IMR-90 (cell line): ENCODE results near the gene BTK. TPM values are rescaled to one million over a fixed set of nuclear protein-coding genes. Genes with fewer than 3 reads are reported as not detected.

Experiments
- ATAC-seq: fragments of 200-7000 bp; cut with Tn5 transposase; 2 replicates; pipeline ENCODE4 v1.9.1; 2020; ENCODE audit warnings: low read depth, mild to moderate bottlenecking, moderate library complexity
- BruUV-seq: library from RNA; stranded (reverse); fragments of 400-500 nt; replicated peaks from 2 replicates; lab custom pipeline; 2021; lab: Mats Ljungman, UMichigan
- CTCF ChIA-PET: fragments of 300-600 bp; formaldehyde crosslinking; extraction: SDS; loops from one replicate; lab custom pipeline; 2021; ENCODE audit warnings: antibody characterized with exemption; lab: Yijun Ruan, JAX
- POLR2A ChIA-PET: fragments of 300-600 bp; sonication (Branson Sonifier 250); formaldehyde crosslinking; loops from one replicate; lab custom pipeline; 2022; ENCODE audit warnings: antibody characterized with exemption; ENCODE audit not compliant: unreplicated experiment; lab: Charles Lee
- DNase-seq: peaks from one replicate; pipeline ENCODE4 v3.0.0; 2013
- H2AFZ ChIP-seq: replicated peaks from 2 replicates; pipeline ENCODE3; 2013; ENCODE audit warnings: low read length, mild to moderate bottlenecking; ENCODE audit not compliant: poor library complexity
- H2AK5ac ChIP-seq: 2 replicates; pipeline ENCODE4 v1.6.1; 2013; ENCODE audit warnings: low read depth, low read length, inconsistent platforms
- H2AK9ac ChIP-seq: replicated peaks from 2 replicates; pipeline ENCODE3; 2013; ENCODE audit warnings: mild to moderate bottlenecking, low read depth, low read length, moderate library complexity; ENCODE audit not compliant: poor library complexity
- H2BK120ac ChIP-seq: 2 replicates; pipeline ENCODE4 v1.6.1; 2013; ENCODE audit warnings: low read depth, low read length, inconsistent platforms
- H2BK15ac ChIP-seq: 3 replicates; pipeline ENCODE4 v1.6.1; 2013; ENCODE audit warnings: low read depth, low read length, inconsistent platforms
- H2BK20ac ChIP-seq: 2 replicates; pipeline ENCODE4 v1.6.1; 2013; ENCODE audit warnings: low read depth, mild to moderate bottlenecking, inconsistent platforms, low read length, moderate library complexity
- H2BK5ac ChIP-seq: 2 replicates; pipeline ENCODE4 v1.6.1; 2013; ENCODE audit warnings: mild to moderate bottlenecking, low read depth, low read length, inconsistent platforms; ENCODE audit not compliant: poor library complexity, severe bottlenecking
- H3K14ac ChIP-seq: replicated peaks from 2 replicates; pipeline ENCODE4 v1.6.1; 2013; ENCODE audit warnings: low read depth, low read length, inconsistent platforms
- H3K18ac ChIP-seq: 2 replicates; pipeline ENCODE4 v1.6.1; 2013; ENCODE audit warnings: low read depth, low read length, control low read depth
- H3K23ac ChIP-seq: 2 replicates; pipeline ENCODE4 v1.6.1; 2013; ENCODE audit warnings: low read depth, low read length, inconsistent platforms
- H3K27ac ChIP-seq: 2 replicates; pipeline ENCODE4 v1.5.1; 2013; ENCODE audit warnings: mild to moderate bottlenecking, control low read depth, low read length; ENCODE audit not compliant: insufficient read depth
- H3K27me3 ChIP-seq: 2 replicates; pipeline ENCODE4 v1.6.1; 2013; ENCODE audit warnings: low read length; ENCODE audit not compliant: control insufficient read depth, insufficient read depth
- H3K36me3 ChIP-seq: 2 replicates; pipeline ENCODE4 v1.6.1; 2013; ENCODE audit warnings: low read length, mixed read lengths; ENCODE audit not compliant: control insufficient read depth, insufficient read depth
- H3K4ac ChIP-seq: 2 replicates; pipeline ENCODE4 v1.6.1; 2013; ENCODE audit warnings: low read depth, low read length, inconsistent platforms
- H3K4me1 ChIP-seq: 2 replicates; pipeline ENCODE4 v1.6.1; 2013; ENCODE audit warnings: low read length, mixed read lengths; ENCODE audit not compliant: control insufficient read depth, insufficient read depth
- H3K4me2 ChIP-seq: 2 replicates; pipeline ENCODE4 v1.6.1; 2013; ENCODE audit warnings: low read depth, mild to moderate bottlenecking, control low read depth, low read length, moderate library complexity
- H3K4me3 ChIP-seq: 2 replicates; pipeline ENCODE4 v1.5.1; 2013; ENCODE audit warnings: low read depth, mild to moderate bottlenecking, control low read depth, low read length, moderate library complexity; ENCODE audit not compliant: insufficient read depth
- H3K56ac ChIP-seq: 2 replicates; pipeline ENCODE4 v1.6.1; 2013; ENCODE audit warnings: low read length, inconsistent platforms; ENCODE audit not compliant: insufficient read depth; ENCODE audit errors: extremely low read depth
- H3K79me1 ChIP-seq, 2 experiments: 2 replicates each; pipeline ENCODE4 v1.6.1; 2013; ENCODE audit warnings: low read length in 2 of 2, inconsistent platforms in 1 of 2, low read depth in 1 of 2
- H3K9ac ChIP-seq: 2 replicates; pipeline ENCODE4 v1.6.1; 2013; ENCODE audit warnings: low read depth, low read length, control low read depth
- H3K9me1 ChIP-seq: 2 replicates; pipeline ENCODE4 v1.6.1; 2013; ENCODE audit warnings: low read length, inconsistent platforms; ENCODE audit not compliant: insufficient read depth
- H3K9me3 ChIP-seq: 2 replicates; pipeline ENCODE4 v1.6.1; 2013; ENCODE audit warnings: low read length; ENCODE audit not compliant: control insufficient read depth, insufficient read depth
- H4K20me1 ChIP-seq: 2 replicates; pipeline ENCODE4 v1.6.1; 2013; ENCODE audit warnings: low read length, inconsistent platforms; ENCODE audit not compliant: insufficient read depth
- H4K5ac ChIP-seq: 2 replicates; pipeline ENCODE4 v1.6.1; 2013; ENCODE audit warnings: mild to moderate bottlenecking, low read depth, low read length, control low read depth
- H4K8ac ChIP-seq, 2 experiments: 2 replicates each; pipeline ENCODE4 v1.6.1; 2013; ENCODE audit warnings: low read depth in 2 of 2, low read length in 2 of 2, control low read depth in 1 of 2, inconsistent platforms in 1 of 2
- H4K91ac ChIP-seq: 2 replicates; pipeline ENCODE4 v1.6.1; 2013; ENCODE audit warnings: low read depth, low read length, inconsistent platforms; ENCODE audit not compliant: insufficient read depth
- BHLHE40 ChIP-seq: fragments of 150-350 bp; IDR thresholded peaks from 2 replicates; pipeline ENCODE4 v1.6.1; 2016; ENCODE audit warnings: mild to moderate bottlenecking, low read depth, low read length
- MAFK ChIP-seq: IDR thresholded peaks from 2 replicates; pipeline ENCODE4 v1.6.1; 2012; ENCODE audit warnings: low read depth, low read length, improper control_type of control experiment
- MXI1 ChIP-seq: IDR thresholded peaks from 2 replicates; pipeline ENCODE4 v1.6.1; 2012; ENCODE audit warnings: low read depth, mild to moderate bottlenecking, low read length, moderate library complexity, borderline replicate concordance
- NFE2L2 ChIP-seq: fragments of 150-350 bp; IDR thresholded peaks from 2 replicates; pipeline ENCODE4 v1.6.1; 2016; ENCODE audit warnings: low read depth, mild to moderate bottlenecking, low read length
- WGBS, 2 experiments: methylation state at CpG; one replicate each; pipeline versions ENCODE4 v1.1.5 to v1.1.7; 2013; ENCODE audit warnings: missing lambda C conversion rate in 2 of 2; ENCODE audit not compliant: insufficient read length in 1 of 2; ENCODE audit errors: extremely low coverage in 2 of 2; 5-methylcytosine and 5-hydroxymethylcytosine counted together
- dilution Hi-C: fragments of 300-500 bp; cut with HindIII; formaldehyde crosslinking; loops from one replicate; pipeline ENCODE4 v1.14.3; 2018; ENCODE audit warnings: low sequenced_read_pairs; ENCODE audit not compliant: unreplicated experiment
- in situ Hi-C: fragments of 300-500 bp; cut with MboI; formaldehyde crosslinking; loops from 3 replicates; pipeline ENCODE4 v1.14.3; 2019; ENCODE audit warnings: low sequenced_read_pairs, inconsistent platforms, mixed read lengths
- intact Hi-C: fragments of 100-400 bp; cut with micrococcal nuclease; formaldehyde crosslinking; loops from 2 replicates; pipeline ENCODE4 v1.10.0; 2022
- polyA plus RNA-seq, 3 experiments: library from polyadenylated mRNA; depleted of rRNA; stranded (reverse); fragments of >200 nt; gene quantifications; 2 replicates each; pipeline ENCODE4 v1.2.3, GENCODE V29; 2012; ENCODE audit warnings: low replicate concordance in 1 of 3
- total RNA-seq: library from RNA; depleted of rRNA; stranded (reverse); fragments of >200 nt; gene quantifications from 2 replicates; pipeline ENCODE4 v1.2.3, GENCODE V29; 2012
- TF ChIP-seq, protein P1 (sequence below): fragments of 150-350 bp; IDR thresholded peaks from 2 replicates; pipeline ENCODE4 v1.6.1; 2017; ENCODE audit warnings: mild to moderate bottlenecking, antibody characterized with exemption, low read length, low read depth
- TF ChIP-seq, protein P2 (sequence below): conservative IDR thresholded peaks from 2 replicates; pipeline ENCODE4 v1.5.1; 2012; ENCODE audit warnings: mild to moderate bottlenecking, low read depth, low read length, improper control_type of control experiment

BTK gene
- total and polyA plus RNA-seq, 2 of the 4 experiments (the other 2 are of a cell fraction) = not detected

- Histone ChIP-seq H2BK120ac (0 out of 2 replicates have a peak overlapping the region, but pooled peaks have one; percentile 37), H4K91ac (peak overlapping the region; percentile 13; the same call in 1 of the 2 replicates), H3K23ac (peak overlapping the region; percentile 68), H3K79me1 (peaks cover 0 to 5% of the 10 kb centered on the region in 2 experiments; a peak in 1 of 4 replicates), H3K9me1 (no peaks in the 10 kb centered on the region), H3K4me2 (peak overlapping the region; percentile 56), H3K27me3 (no peaks in the 10 kb centered on the region), H3K4me1 (no peaks in the 10 kb centered on the region), H3K56ac (peak overlapping the region; percentile 65), H2AFZ (peak overlapping the region; percentile 93), H2AK9ac (peak overlapping the region; percentile 48), H3K4ac (peak overlapping the region; percentile 13; the same call in 1 of the 2 replicates), H3K14ac (0 out of 2 replicates have a peak overlapping the region, but pooled peaks have one; percentile 11), H3K9ac (peak overlapping the region; percentile 66), H3K4me3 (peak overlapping the region; percentile 85), H4K20me1 (peaks cover 6% of the 10 kb centered on the region; the same call in 1 of the 2 replicates), H2BK5ac (peak overlapping the region; percentile 44), H4K8ac (peak overlapping the region in 1 of 2 experiments; percentile 6; a peak in 1 of 4 replicates), H2AK5ac (no peak overlapping the region), H3K18ac (no peak overlapping the region), H2BK15ac (no peak overlapping the region), H4K5ac (peak overlapping the region; percentile 0; the same call in 1 of the 2 replicates), H2BK20ac (no peak overlapping the region), H3K9me3 (no peaks in the 10 kb centered on the region), H3K36me3 (peaks cover 4% of the 10 kb centered on the region), H3K27ac (peak overlapping the region; percentile 63)
- TF ChIP-seq BHLHE40 (no peak), MXI1 (no peak), MAFK (no peak), NFE2L2 (no peak)
- TF ChIP-seq, protein P1, sequence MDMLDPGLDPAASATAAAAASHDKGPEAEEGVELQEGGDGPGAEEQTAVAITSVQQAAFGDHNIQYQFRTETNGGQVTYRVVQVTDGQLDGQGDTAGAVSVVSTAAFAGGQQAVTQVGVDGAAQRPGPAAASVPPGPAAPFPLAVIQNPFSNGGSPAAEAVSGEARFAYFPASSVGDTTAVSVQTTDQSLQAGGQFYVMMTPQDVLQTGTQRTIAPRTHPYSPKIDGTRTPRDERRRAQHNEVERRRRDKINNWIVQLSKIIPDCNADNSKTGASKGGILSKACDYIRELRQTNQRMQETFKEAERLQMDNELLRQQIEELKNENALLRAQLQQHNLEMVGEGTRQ = no peak
- TF ChIP-seq, protein P2, sequence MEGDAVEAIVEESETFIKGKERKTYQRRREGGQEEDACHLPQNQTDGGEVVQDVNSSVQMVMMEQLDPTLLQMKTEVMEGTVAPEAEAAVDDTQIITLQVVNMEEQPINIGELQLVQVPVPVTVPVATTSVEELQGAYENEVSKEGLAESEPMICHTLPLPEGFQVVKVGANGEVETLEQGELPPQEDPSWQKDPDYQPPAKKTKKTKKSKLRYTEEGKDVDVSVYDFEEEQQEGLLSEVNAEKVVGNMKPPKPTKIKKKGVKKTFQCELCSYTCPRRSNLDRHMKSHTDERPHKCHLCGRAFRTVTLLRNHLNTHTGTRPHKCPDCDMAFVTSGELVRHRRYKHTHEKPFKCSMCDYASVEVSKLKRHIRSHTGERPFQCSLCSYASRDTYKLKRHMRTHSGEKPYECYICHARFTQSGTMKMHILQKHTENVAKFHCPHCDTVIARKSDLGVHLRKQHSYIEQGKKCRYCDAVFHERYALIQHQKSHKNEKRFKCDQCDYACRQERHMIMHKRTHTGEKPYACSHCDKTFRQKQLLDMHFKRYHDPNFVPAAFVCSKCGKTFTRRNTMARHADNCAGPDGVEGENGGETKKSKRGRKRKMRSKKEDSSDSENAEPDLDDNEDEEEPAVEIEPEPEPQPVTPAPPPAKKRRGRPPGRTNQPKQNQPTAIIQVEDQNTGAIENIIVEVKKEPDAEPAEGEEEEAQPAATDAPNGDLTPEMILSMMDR = no peak
- CTCF ChIA-PET = no interaction called here
- dilution Hi-C loops = no loop called here
- DNase-seq = no peak
- peak; percentile 13; the same call in 1 of the 2 replicates for ATAC-seq
- no CpG with 5 or more reads among the region's 15 CpGs for WGBS, 2 experiments
- POLR2A ChIA-PET = interaction anchor here (0.6 kb wide), 1 partner anchor 10 kb away, joined by 4 read pairs; no protein-coding TSS in a partner anchor
- intact Hi-C loops = no loop called here
- in situ Hi-C loops = no loop called here
- TSS peak; percentile 89 for BruUV-seq
Observed at GRCh38 chrX:101407167-101407747, 21.3 kb upstream of the BTK start.
